DND-41 (cell line): ENCODE data around the gene PRR35.

ENCODE experiments used
- ATAC-seq: fragments of 200-7000 bp; cut with Tn5 transposase; 3 replicates; pipeline ENCODE4 v1.9.1; 2021; ENCODE audit warnings: low read depth; ENCODE audit not compliant: insufficient read depth
- DNase-seq: peaks from one replicate; pipeline ENCODE4 v3.0.0-alpha.2; 2020
- H2AFZ ChIP-seq: 2 replicates; pipeline ENCODE4 v1.6.0; 2012; ENCODE audit warnings: low read depth, low read length
- H3K27ac ChIP-seq: 2 replicates; pipeline ENCODE4 v1.5.1; 2012; ENCODE audit warnings: low read length, inconsistent platforms
- H3K27me3 ChIP-seq: fragments of 200-600 bp; sonication (generic); 2 replicates; pipeline ENCODE4 v1.6.0; 2012; ENCODE audit warnings: low read length, mild to moderate bottlenecking, inconsistent platforms; ENCODE audit not compliant: insufficient read depth, poor library complexity
- H3K36me3 ChIP-seq: 2 replicates; pipeline ENCODE4 v1.5.1; 2012; ENCODE audit warnings: low read length, inconsistent platforms; ENCODE audit not compliant: insufficient read depth
- H3K4me1 ChIP-seq: 2 replicates; pipeline ENCODE4 v1.5.1; 2012; ENCODE audit warnings: mild to moderate bottlenecking, low read length; ENCODE audit not compliant: insufficient read depth
- H3K4me2 ChIP-seq: 2 replicates; pipeline ENCODE4 v1.6.0; 2012; ENCODE audit warnings: mild to moderate bottlenecking, moderate library complexity, low read length, inconsistent platforms; ENCODE audit not compliant: insufficient read depth
- H3K4me3 ChIP-seq, 2 experiments: fragments of 200-600 bp in 1 of 2; shearing (Covaris generic) in 1 of 2; 2 replicates each; pipeline ENCODE4 v1.5.1; 2012 to 2016; ENCODE audit warnings: inconsistent platforms in 2 of 2, low read length in 2 of 2, mild to moderate bottlenecking in 2 of 2, low read depth in 1 of 2, moderate library complexity in 1 of 2
- H3K79me2 ChIP-seq: 2 replicates; pipeline ENCODE4 v1.6.0; 2012; ENCODE audit warnings: low read length, inconsistent platforms; ENCODE audit not compliant: insufficient read depth
- H3K9ac ChIP-seq: 2 replicates; pipeline ENCODE4 v1.6.0; 2012; ENCODE audit warnings: low read depth, mild to moderate bottlenecking, inconsistent platforms, low read length, moderate library complexity
- H3K9me3 ChIP-seq: 2 replicates; pipeline ENCODE4 v1.5.1; 2012; ENCODE audit warnings: low read length, moderate library complexity, mild to moderate bottlenecking, inconsistent platforms; ENCODE audit not compliant: insufficient read depth, severe bottlenecking
- H4K20me1 ChIP-seq: 2 replicates; pipeline ENCODE4 v1.6.0; 2012; ENCODE audit warnings: low read length; ENCODE audit not compliant: insufficient read depth
- CTCF ChIP-seq: IDR thresholded peaks from 2 replicates; pipeline ENCODE4 v1.5.1; 2012; ENCODE audit warnings: borderline replicate concordance, low read length, moderate library complexity, mild to moderate bottlenecking; ENCODE audit not compliant: poor library complexity, severe bottlenecking; ENCODE audit errors: extremely low read depth
- EZH2 ChIP-seq: IDR thresholded peaks from 3 replicates; pipeline ENCODE4 v1.6.1; 2012; ENCODE audit warnings: borderline replicate concordance, low read depth, mild to moderate bottlenecking, moderate library complexity, low read length, inconsistent platforms; ENCODE audit not compliant: severe bottlenecking

Gene PRR35

DNA sequence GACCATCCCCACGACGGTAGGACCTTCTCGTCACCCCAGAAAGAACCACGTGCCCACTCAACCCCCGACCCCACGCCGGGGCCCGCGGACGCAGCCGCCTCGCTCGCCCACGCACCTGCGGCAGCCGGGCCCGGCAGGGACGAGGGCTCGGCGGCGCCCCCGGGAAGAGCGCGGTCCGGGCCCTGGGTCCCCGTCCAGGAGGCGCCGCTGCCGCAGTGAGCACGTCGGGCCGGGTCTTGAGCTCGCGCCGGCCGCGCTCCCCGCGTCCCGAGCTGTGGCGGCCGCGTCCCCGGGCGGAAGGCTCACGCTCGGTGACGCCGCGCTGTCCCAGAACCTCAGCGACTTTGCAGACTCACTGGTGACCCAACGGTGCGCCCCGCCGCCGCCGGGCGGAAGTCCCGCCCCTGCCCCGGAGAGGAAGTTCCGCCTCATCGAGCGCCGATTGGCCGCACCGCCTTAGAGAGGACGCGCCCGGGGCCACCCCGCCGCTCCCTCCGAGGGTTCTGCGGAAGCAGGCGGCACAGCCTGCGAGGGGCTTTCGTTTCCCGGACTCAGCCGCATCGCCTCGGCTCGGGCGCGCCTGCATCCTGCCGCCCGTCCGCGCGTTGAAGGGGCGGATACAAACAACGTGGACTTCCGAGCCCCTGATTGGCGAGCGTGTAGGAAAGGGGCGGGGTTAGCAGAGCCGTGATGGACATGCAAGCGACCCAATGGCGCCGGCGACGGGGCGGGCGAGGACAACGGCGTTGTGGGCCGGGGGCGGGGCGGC is 28.9 kb downstream of the PRR35 start:
- H3K27me3 ChIP-seq: no peaks in the 10 kb centered on the region
- peaks cover 14% of the 10 kb centered on the region for H3K36me3 ChIP-seq
- ATAC-seq (peak; percentile 75), DNase-seq (peak; percentile 98)
- H3K9me3 ChIP-seq: no peaks in the 10 kb centered on the region
- peaks cover 60% of the 10 kb centered on the region for H3K79me2 ChIP-seq
- H3K4me3 ChIP-seq: peak overlapping the region; percentile 66 to 85; a peak in 3 of 4 replicates
- peaks cover 63% of the 10 kb centered on the region for H4K20me1 ChIP-seq
- H3K9ac ChIP-seq: peak overlapping the region; percentile 89
- TF ChIP-seq EZH2: no peak
- no peak for TF ChIP-seq CTCF
- peak overlapping the region; percentile 82 for H2AFZ ChIP-seq
- H3K4me1 ChIP-seq: peaks cover 36% of the 10 kb centered on the region
- peak overlapping the region; percentile 96 for H3K4me2 ChIP-seq
- peak overlapping the region; percentile 95 for H3K27ac ChIP-seq

DNA sequence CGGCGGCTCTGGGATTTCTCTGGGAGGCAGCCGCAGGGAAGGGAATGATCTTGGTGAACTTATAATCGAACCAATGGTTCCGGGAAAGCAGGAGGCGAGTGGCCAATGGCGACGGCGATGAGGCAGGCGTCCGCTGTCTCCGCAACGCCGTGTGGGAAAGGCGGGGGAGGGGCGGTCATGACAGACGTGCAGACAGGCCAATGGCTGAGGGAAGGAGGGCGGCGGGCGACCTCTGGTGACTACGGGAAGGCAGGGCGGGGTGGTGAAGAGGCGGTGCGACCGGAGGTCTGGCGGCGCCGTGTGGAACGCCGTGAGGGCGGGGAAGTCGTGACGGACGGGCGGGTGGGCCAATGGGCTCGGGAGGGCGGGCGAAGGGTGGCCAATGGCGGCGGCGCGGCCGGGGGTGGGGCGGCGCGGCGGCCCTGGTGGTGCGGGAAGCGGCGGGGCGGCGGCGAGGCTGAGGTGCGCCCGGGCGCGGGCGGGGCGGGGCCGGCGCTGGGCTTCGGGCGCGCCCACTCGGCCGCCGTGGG is 29.5 kb downstream of the PRR35 start, which contains the start of gene RAB40C:
Gene RAB40C (plus strand): TSS at position 409 of the 530 bp plus-strand sequence. CDS start 226 bp downstream, outside the sequence.
- ATAC-seq (peak; percentile 84), DNase-seq (peak; percentile 99)
- no peaks in the 10 kb centered on the region for H3K27me3 ChIP-seq
- H3K4me1 ChIP-seq: peaks cover 36% of the 10 kb centered on the region
- H3K9me3 ChIP-seq: no peaks in the 10 kb centered on the region
- H3K79me2 ChIP-seq: peaks cover 66% of the 10 kb centered on the region
- peak within 1 kb of the TSS; percentile 95 for H3K27ac ChIP-seq
- peak within 1 kb of the TSS; percentile 86 for H2AFZ ChIP-seq
- H3K4me3 ChIP-seq: peak within 1 kb of the TSS; percentile 85 to 86; a peak in 3 of 4 replicates
- H3K9ac ChIP-seq: peak within 1 kb of the TSS; percentile 89
- H3K36me3 ChIP-seq: peaks cover 14% of the 10 kb centered on the region
- peaks cover 63% of the 10 kb centered on the region for H4K20me1 ChIP-seq
- peak; percentile 23 for TF ChIP-seq CTCF
- TF ChIP-seq EZH2: no peak
- H3K4me2 ChIP-seq: peak within 1 kb of the TSS; percentile 100

DNA sequence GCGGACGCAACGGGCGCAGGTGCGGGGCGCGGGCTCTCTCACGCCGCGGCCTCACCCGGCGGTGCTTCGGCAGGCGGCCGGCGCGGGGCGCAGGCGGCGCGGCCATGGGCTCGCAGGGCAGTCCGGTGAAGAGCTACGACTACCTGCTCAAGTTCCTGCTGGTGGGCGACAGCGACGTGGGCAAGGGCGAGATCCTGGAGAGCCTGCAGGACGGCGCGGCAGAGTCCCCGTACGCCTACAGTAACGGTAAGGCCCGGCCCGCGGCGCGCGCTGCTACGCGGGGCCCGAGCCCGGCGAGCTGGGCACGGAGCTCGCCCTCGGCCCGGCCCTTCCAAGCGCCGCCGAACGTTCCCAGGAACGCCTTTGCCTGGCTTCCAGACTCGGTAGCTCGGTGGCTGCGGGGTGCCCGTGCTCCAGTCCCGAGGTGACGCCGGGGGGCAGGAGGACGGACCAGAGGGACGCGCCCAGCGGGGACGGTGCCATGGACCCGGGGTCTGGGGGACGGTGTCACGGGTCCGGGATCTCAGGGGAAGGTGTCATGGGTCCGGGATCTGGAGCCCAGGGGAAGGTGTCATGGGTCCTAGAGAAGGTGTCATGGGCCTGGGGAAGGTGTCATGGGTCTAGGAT is 30.1 kb downstream of the PRR35 start:
- Histone ChIP-seq H3K27ac (peak overlapping the region; percentile 75), H3K4me1 (peaks cover 36% of the 10 kb centered on the region), H3K9ac (peak overlapping the region; percentile 87), H2AFZ (peak overlapping the region; percentile 86), H3K36me3 (peaks cover 14% of the 10 kb centered on the region), H3K79me2 (peaks cover 71% of the 10 kb centered on the region), H3K4me3 (peak overlapping the region; percentile 85 to 86; a peak in 3 of 4 replicates), H3K9me3 (no peaks in the 10 kb centered on the region), H3K4me2 (peak overlapping the region; percentile 100), H4K20me1 (peaks cover 68% of the 10 kb centered on the region), H3K27me3 (no peaks in the 10 kb centered on the region)
- ATAC-seq: no peak
- TF ChIP-seq CTCF (no peak), EZH2 (no peak)
- no peak for DNase-seq
